Liver (tissue), 3 donors: Measurements from ENCODE around the gene RPH3AL.

ENCODE experiments used
- SP1 ChIP-seq: IDR thresholded peaks from 2 replicates; pipeline ENCODE4 v1.6.1; 2018; ENCODE audit warnings: antibody characterized with exemption, mild to moderate bottlenecking
- TAF1 ChIP-seq: conservative IDR thresholded peaks from 2 replicates; pipeline ENCODE4 v1.6.1; 2016; ENCODE audit warnings: antibody characterized with exemption, mild to moderate bottlenecking
- TF ChIP-seq, protein P1 (sequence below): fragments of 150-350 bp; IDR thresholded peaks from 2 replicates; pipeline ENCODE4 v1.5.1; 2017; ENCODE audit warnings: improper control_type of control experiment, low read depth, low read length; ENCODE audit not compliant: missing input control
- TF ChIP-seq, protein P2 (sequence below): IDR thresholded peaks from 2 replicates; pipeline ENCODE4 v1.6.1; 2016; ENCODE audit warnings: antibody characterized with exemption, mild to moderate bottlenecking
- donor health status: healthy.
- donor health status: healthy.

DNA sequence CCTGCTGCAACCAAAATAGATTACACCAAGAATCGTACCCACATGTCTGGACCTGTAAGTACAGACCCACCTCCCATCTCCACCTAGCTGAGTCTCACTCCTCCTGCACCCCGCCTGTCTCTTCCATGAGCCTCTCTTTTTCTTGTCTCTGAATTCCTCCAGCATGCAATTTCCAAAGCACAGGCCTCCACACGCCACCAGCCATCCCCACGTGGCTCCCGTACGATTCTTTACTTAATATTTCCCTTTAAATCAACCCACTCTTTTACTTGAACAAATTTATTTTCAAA is 1.2 kb downstream of the RPH3AL start:
- TF ChIP-seq, protein P1, sequence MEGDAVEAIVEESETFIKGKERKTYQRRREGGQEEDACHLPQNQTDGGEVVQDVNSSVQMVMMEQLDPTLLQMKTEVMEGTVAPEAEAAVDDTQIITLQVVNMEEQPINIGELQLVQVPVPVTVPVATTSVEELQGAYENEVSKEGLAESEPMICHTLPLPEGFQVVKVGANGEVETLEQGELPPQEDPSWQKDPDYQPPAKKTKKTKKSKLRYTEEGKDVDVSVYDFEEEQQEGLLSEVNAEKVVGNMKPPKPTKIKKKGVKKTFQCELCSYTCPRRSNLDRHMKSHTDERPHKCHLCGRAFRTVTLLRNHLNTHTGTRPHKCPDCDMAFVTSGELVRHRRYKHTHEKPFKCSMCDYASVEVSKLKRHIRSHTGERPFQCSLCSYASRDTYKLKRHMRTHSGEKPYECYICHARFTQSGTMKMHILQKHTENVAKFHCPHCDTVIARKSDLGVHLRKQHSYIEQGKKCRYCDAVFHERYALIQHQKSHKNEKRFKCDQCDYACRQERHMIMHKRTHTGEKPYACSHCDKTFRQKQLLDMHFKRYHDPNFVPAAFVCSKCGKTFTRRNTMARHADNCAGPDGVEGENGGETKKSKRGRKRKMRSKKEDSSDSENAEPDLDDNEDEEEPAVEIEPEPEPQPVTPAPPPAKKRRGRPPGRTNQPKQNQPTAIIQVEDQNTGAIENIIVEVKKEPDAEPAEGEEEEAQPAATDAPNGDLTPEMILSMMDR = no peak
- TF ChIP-seq, protein P2, sequence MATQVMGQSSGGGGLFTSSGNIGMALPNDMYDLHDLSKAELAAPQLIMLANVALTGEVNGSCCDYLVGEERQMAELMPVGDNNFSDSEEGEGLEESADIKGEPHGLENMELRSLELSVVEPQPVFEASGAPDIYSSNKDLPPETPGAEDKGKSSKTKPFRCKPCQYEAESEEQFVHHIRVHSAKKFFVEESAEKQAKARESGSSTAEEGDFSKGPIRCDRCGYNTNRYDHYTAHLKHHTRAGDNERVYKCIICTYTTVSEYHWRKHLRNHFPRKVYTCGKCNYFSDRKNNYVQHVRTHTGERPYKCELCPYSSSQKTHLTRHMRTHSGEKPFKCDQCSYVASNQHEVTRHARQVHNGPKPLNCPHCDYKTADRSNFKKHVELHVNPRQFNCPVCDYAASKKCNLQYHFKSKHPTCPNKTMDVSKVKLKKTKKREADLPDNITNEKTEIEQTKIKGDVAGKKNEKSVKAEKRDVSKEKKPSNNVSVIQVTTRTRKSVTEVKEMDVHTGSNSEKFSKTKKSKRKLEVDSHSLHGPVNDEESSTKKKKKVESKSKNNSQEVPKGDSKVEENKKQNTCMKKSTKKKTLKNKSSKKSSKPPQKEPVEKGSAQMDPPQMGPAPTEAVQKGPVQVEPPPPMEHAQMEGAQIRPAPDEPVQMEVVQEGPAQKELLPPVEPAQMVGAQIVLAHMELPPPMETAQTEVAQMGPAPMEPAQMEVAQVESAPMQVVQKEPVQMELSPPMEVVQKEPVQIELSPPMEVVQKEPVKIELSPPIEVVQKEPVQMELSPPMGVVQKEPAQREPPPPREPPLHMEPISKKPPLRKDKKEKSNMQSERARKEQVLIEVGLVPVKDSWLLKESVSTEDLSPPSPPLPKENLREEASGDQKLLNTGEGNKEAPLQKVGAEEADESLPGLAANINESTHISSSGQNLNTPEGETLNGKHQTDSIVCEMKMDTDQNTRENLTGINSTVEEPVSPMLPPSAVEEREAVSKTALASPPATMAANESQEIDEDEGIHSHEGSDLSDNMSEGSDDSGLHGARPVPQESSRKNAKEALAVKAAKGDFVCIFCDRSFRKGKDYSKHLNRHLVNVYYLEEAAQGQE = no peak
- TF ChIP-seq TAF1 (no peak), SP1 (no peak)
